Activated CD8-positive, alpha-beta memory T cell treated with anti-CD3 and anti-CD28 coated beads, Interleukin-2, amount 50 U/mL, for 1 hour (primary cell): ENCODE measurements around the gene PHLDB3.

ENCODE experiments used
- DNase-seq: peaks from one replicate; pipeline ENCODE4 v3.0.0-alpha.2; 2020; ENCODE audit errors: extremely low read depth

PHLDB3 gene

DNA sequence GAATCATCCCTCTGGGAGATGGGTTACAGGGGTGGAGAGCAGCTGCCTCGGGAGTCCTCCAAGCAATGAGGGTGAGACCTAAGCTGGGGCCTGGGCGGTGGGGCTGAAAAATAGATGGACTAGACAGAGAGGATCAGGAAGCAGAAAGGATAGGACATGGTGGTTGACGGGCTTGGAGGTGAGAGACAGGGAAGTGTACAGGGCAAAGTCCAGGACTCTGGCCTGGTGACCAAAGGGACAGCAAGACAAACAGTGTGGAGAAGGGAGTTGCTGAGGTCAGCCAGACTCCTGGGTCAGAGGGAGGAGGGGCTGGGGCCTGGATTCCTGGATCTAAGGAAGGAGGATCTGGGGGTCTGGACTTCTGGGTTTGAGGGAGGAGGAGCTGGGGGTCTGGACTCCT is 5.5 kb downstream of the PHLDB3 start:
- DNase-seq, result no peak

DNA sequence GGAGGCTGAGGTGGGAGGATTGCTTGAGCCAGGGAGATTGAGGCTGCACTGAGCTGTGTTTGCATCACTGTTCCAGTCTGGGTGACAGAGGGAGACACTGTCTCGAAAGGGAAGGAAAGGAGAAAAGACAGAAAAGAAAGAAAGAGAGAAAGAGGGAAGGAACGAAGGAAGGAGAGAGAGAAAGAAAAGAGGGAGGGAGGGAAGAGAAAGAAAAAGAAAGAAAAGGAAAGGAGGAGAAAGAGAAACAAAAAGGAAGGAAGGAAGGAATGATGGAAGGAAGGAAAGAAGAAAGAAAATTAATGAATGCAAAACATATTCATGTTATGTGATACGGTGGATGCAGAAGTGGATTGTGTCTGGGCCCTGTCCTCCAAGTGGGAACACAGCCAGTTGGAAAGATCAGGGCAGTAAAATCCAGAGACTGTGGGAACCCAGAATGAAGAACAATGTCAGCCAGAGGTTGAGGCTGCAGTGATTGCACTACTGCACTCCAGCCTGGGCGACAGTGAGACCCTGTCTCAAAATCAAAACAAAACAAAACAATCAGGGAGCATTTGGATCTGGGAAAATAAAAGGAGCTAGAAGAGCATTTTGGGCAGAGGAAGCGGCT is 6.2 kb downstream of the PHLDB3 start:
- no peak for DNase-seq

DNA sequence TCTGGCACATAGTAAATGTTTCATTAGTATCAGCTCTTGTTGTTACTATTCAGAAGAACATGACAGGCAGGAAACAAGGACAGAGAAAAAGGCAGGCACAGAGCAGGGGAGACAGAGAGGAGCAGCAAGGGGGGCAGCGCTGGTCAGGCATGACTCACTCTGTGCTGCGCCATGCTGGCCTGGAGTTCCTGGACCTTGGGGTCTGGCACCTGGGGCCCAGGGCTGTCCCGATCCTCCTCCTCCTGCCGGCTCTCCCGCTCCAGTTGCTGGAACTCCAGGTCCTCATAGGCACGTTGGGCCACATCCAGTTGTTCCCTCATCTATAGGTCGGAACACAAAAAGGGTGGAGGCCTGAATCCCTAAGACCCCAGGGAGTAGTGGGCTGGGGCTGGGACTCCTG is 7.6 kb downstream of the PHLDB3 start:
- DNase-seq, result no peak

DNA sequence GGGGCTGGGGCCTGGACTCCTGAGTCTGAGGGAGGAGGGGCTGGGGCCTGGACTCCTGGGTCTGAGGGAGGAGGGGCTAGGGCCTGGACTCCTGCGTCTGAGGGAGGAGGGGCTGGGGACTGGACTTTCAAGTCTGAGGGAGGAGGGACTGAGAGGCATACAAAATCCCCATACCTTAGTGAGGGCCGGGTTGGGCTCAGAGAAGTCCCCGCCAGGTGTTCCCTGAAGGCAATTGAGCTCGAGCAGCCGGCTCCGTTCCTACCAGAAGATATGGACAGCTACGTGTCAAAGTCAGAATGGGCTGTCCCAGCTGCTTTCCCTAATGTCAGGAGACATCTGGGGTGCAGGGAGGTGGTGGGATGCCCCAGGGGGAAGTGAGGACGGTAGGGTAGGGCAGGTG is 9.5 kb downstream of the PHLDB3 start:
- DNase-seq, result no peak

GRCh38 chr19:43490759-43491158 is 13.8 kb downstream of the PHLDB3 start:
- no peak for DNase-seq

- no peak for DNase-seq
These were observed 14.5 kb downstream of the PHLDB3 start for GRCh38 chr19:43489979-43490599.

DNA sequence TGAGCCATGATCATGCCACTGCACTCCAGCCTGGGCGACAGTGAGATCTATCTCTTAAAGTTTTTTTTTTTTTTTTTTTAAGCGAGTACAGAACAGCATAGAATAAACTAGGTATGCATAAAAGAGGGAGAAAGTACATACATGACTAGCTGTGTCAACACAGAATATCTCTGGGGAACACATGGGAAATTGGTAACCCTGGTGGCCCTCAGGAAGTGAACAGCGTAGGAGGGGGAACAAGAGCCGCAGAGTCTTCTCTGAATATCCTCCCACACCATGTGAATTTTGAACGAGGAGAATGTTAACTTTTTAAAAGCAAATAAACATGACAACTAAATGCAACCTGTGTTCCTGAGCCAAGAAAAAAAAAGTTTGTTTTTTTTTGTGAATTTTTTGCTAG is 15.2 kb downstream of the PHLDB3 start:
- no peak for DNase-seq

- no peak for DNase-seq
These were observed 16.4 kb downstream of the PHLDB3 start for GRCh38 chr19:43488179-43488578.

DNA sequence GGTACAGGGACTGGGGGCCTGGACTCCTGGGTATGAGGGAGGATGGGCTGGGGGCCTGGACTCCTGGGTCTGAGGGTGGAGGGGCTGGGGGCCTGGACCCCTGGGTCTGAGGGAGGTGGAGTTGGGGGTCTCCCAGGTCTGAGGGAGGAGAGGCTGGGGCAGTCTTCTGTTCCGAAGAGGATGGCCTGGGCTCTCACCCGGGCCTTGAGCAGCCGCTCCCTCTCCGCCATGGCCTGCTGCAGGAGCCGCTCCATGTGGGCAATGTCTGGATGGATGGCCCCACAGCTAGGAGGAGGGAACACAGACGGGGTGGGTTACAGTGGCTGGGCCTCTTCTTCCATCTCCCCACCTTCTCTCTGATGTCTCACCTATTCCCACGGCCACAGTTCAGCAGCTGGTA is 18.1 kb downstream of the PHLDB3 start:
- DNase-seq, result no peak

DNA sequence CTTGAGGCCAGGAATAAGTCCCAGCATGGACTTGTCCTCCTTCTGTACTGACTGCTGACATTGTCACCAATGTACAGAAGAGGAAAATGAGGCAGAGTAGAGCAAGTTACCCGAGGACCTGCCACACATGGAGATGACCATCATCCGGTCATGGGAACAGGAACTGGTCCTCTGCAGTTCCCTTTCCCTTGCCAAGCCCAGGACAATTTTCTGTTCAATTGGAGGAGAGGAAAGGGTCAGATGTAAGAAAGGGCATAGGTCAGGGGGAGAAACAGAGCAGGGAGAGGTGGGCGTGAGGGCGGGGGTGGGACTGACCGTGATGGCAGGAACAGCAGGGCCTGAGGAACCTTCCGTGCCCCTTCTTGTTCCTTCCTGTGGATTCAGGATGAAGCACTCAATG is 18.6 kb downstream of the PHLDB3 start:
- DNase-seq, result no peak

GRCh38 chr19:43483281-43483680 is 21.3 kb downstream of the PHLDB3 start:
- DNase-seq, result no peak

DNA sequence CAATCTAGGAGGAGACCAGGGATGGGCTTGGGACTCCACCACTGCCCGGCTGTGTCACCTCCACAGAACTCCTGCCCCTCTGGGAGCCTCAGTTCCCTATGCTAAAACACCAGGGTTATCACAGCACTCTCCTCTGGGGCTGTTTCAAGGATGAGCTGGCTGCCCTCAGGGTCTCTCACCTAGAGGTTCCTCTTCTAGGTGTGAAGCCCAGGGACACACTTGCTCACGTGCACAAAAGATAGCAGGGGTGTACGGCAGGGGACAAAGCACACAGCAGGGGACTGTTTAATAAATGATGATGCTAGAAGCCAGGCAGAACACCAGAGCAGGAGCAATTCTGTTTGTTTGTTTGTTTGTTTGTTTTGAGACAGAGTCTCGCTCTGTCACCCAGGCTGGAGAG is 22.4 kb downstream of the PHLDB3 start:
- no peak for DNase-seq

DNA sequence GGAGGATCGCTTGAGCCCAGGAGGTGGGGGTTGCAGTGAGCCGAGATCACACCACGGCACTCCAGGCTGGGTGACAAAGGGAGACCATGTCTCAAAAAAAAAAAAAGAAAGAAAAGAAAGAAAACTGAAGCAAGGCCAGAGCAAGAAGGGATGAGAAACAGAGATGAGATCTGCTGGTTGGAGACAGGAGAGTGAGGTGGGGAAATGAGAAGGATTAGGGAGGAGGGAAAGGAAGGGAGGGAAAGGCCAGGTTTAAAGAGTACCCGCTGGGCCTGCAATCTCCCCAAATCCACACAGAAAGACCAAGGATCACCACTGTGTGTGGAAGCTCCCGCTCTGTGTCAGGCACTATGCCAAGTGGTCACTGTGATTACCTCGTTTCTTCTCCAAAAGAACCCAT is 22.8 kb downstream of the PHLDB3 start:
- DNase-seq, result no peak

DNA sequence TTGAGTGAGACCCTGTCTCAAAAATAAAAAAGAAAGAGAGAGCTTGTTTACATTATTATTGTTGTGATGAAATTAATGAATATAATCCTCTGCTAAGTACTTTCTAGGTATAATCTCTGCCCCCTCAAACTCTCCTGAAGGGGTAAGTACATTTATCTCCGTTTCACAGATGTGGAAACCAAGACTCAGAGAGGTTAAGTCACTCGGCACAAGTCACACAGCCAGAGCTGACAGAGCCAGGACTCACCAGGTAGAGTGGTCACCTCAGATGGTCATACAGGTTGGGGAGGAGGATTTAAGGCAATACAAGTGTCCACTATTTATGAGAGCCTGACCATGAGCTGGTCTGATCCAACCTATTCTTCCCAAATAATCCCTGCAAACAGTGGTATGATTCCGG is 24.0 kb downstream of the PHLDB3 start:
- DNase-seq, result no peak

- DNase-seq, result no peak
These were observed 24.5 kb downstream of the PHLDB3 start for GRCh38 chr19:43479961-43480561.

DNA sequence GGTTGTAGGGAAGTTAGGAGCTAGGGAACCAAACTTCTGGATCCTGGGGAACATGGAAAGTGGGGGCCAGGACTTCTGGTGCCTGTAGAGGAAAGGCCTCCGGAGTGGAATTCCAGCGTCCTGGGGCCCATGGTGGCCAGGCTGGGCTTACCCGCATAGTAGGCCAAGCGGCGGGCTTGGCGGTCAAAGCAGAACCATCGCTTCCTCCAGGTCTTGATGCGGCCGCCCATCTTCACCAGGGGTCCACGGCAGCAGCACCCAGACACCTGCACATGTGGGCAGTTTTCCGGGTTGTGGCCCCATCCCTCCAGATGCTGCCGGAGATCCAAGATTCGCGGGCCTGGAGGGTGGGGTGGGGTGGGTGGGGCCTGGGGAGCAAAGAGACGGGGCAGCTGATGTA is 25.3 kb downstream of the PHLDB3 start:
- no peak for DNase-seq

GRCh38 chr19:43478323-43478722 is 26.2 kb downstream of the PHLDB3 start:
- no peak for DNase-seq

DNA sequence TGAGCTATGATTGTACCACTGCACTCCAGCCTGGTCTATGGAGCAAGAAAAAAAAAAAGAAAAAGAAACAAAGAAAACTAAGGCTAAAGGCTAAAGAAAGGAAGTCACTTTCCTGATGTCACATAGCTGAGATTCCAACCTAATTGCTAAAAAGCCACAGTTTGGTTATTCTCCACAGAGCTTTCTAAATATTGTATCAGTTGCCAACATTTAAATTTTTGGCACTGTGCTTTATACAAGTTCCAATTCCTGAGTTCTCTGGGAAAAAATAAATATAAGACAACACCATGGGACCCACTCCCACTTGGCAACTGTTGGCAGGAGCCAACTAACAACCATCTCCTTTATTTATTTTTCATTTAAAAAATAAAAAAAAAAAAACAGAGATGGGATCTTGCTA is 27.9 kb downstream of the PHLDB3 start:
- DNase-seq, result no peak

DNA sequence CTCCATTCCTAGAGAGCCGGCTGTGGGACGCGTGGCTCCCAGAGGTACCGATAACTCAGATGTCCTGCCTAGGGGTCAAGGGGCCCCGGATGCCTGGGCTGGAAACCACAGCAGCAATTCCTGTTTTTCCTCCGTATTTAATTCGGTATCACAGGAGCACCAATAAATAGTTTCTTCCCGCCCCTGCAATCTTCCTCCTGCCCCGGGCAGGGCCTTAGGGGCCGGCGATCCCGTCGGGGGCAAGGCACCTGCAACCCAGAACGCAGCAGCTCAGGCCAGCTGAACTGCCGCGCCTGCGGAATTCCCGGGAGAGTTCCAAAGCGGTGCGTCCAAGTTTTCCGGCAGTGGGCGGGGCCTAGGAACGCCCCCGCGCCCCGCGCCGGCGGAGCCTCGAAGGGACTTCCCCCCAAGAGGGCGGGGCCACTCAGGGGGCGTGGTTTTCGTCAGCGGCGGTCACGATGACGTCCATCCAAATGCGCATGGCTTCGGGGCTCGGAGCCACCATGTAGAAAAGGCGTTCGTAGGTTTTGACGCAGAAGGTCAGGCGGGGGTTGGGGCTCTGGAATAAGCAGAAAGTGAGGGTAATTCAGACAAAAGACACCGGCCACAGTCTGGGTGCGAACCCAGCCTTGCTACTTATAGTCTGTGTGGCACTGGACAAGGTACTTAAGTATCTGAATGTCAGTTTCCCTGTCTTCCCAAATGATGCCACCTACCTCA is 29.4 kb downstream of the PHLDB3 start:
- DNase-seq, result peak; percentile 92

- DNase-seq, result no peak
These were observed 30.1 kb downstream of the PHLDB3 start for GRCh38 chr19:43474487-43474886.

DNA sequence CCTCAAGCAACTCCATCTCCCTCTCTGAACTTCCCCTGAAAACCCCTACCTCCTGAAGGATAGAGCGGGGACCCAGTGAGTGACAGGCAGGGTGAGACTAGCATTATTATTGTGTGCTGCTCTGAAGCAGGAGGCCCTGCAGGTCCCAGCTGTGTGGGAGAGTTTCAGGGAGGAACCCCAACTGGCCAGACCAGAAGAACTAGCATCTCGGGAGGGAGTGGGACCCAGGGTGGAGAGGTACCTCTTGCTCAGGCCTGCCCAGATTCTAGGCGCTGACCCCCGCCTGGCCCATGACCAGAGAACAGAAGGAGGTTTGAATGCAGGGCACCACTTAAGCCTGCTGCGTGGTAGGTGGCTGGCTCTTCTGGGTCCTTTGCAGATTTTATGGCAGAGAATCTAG is 33.5 kb downstream of the PHLDB3 start:
- no peak for DNase-seq

- DNase-seq, result peak; percentile 76
These were observed 34.3 kb downstream of the PHLDB3 start for GRCh38 chr19:43470288-43470687.

DNA sequence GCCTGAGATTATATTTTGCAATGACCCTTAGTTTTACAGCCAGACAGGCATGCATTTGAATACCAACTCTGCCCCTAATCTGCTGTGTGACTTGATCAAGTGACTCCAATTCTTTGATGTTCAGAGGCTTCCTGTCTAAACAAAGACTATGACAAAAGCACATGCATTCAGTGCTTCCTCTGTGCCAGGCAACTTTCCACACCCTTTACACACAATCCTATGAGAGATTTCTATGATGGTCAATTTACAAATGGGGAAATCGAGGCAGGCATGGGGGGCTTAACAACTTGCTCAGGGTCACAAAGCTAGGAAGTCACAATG is 35.4 kb downstream of the PHLDB3 start:
- DNase-seq, result no peak
